ENCODE results near the gene CCDC148.

CCDC148 gene

DNA sequence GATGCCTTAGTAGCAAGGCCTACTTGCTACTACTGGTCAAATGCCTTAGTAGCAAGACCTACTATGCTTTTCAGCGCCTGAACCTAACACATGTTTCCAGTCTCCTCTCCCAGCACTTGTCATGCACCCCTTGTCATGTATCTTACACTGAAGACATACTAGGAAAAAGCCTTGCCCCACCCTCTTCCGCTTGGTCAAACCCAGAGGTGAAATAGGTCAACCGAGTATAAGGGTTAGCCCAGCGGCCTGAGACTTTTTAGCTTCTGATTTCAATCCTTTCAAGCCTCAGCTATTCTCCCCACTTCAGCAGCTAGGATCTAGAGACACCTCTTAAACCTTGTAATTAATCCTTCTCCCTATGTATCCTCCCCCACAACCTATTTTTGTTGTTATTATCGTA lies 281.6 kb downstream of the CCDC148 start:
- H3K36me3 ChIP-seq (ENCODE audit: insufficient read depth, low read length), result no peaks in the 10 kb centered on the region
- no peak for TF ChIP-seq EZH2 (IDR thresholded peaks at IDR 0.05; ENCODE audit: borderline replicate concordance, low read length)
- no peak for TF ChIP-seq CTCF (IDR thresholded peaks at IDR 0.05; ENCODE audit: low read length)
- H3K9me2 ChIP-seq (ENCODE audit: low read depth, low read length), result no peaks in the 10 kb centered on the region
- no peak overlapping the region for H3K27ac ChIP-seq (ENCODE audit: low read depth, low read length, poor library complexity, severe bottlenecking)
- H3K27me3 ChIP-seq (ENCODE audit: insufficient read depth, low read length), result no peaks in the 10 kb centered on the region
- H2AFZ ChIP-seq (ENCODE audit: low read length), result no peak overlapping the region
- no peaks in the 10 kb centered on the region for H3K9me3 ChIP-seq (ENCODE audit: low read length)
- no peaks in the 10 kb centered on the region for H3K4me1 ChIP-seq (ENCODE audit: insufficient read depth, low read length, severe bottlenecking)
- no peaks in the 10 kb centered on the region for H3F3A ChIP-seq (ENCODE audit: insufficient read depth, low read length)
- H4K20me1 ChIP-seq (ENCODE audit: insufficient read depth, low read length), result no peaks in the 10 kb centered on the region
- H3K9ac ChIP-seq (ENCODE audit: low read length), result no peak overlapping the region
- no peak overlapping the region for H3K4me2 ChIP-seq (ENCODE audit: low read length)
- H3K4me3 ChIP-seq (ENCODE audit: low read depth, low read length, poor library complexity, severe bottlenecking), result no peak overlapping the region
- no peaks in the 10 kb centered on the region for H3K79me2 ChIP-seq (ENCODE audit: insufficient read depth, low read length)

- no peak overlapping the region for H3K27ac ChIP-seq (ENCODE audit: low read depth, low read length, poor library complexity, severe bottlenecking)
- no peaks in the 10 kb centered on the region for H3K36me3 ChIP-seq (ENCODE audit: insufficient read depth, low read length)
- H3K9me3 ChIP-seq (ENCODE audit: low read length), result no peaks in the 10 kb centered on the region
- no peak overlapping the region for H3K9ac ChIP-seq (ENCODE audit: low read length)
- H3K9me2 ChIP-seq (ENCODE audit: low read depth, low read length), result no peaks in the 10 kb centered on the region
- TF ChIP-seq EZH2 (IDR thresholded peaks at IDR 0.05; ENCODE audit: borderline replicate concordance, low read length), result no peak
- TF ChIP-seq CTCF (IDR thresholded peaks at IDR 0.05; ENCODE audit: low read length), result no peak
- H3F3A ChIP-seq (ENCODE audit: insufficient read depth, low read length), result no peaks in the 10 kb centered on the region
- no peaks in the 10 kb centered on the region for H3K79me2 ChIP-seq (ENCODE audit: insufficient read depth, low read length)
- no peaks in the 10 kb centered on the region for H4K20me1 ChIP-seq (ENCODE audit: insufficient read depth, low read length)
- no peak overlapping the region for H3K4me3 ChIP-seq (ENCODE audit: low read depth, low read length, poor library complexity, severe bottlenecking)
- no peaks in the 10 kb centered on the region for H3K27me3 ChIP-seq (ENCODE audit: insufficient read depth, low read length)
- no peaks in the 10 kb centered on the region for H3K4me1 ChIP-seq (ENCODE audit: insufficient read depth, low read length, severe bottlenecking)
- H3K4me2 ChIP-seq (ENCODE audit: low read length), result no peak overlapping the region
- no peak overlapping the region for H2AFZ ChIP-seq (ENCODE audit: low read length)
Measured at GRCh38 chr2:158174495-158174894, 282.1 kb downstream of the CCDC148 start.

DNA sequence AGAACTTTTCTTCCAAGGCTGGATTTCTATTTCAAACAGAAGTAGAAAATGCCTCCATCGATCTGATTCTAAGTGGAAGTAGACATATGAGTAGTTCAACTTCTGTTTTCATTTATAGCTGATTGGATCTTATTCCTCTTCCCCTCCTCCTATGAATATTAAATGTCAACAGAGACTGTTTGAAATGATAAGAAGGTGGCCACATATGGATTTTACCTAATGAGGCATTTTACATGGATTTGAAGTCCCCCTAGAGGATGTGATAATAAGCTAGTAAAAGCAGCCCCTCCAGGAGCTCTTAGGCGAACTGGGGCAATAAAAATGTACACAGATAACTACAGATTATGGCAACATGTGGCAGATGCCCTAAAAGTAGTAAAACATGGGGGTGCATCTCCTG lies 283.8 kb downstream of the CCDC148 start:
- Histone ChIP-seq H3K9me2 (ENCODE audit: low read depth, low read length) (no peaks in the 10 kb centered on the region), H3K4me1 (ENCODE audit: insufficient read depth, low read length, severe bottlenecking) (no peaks in the 10 kb centered on the region), H2AFZ (ENCODE audit: low read length) (no peak overlapping the region), H3K4me3 (ENCODE audit: low read depth, low read length, poor library complexity, severe bottlenecking) (no peak overlapping the region), H3F3A (ENCODE audit: insufficient read depth, low read length) (no peaks in the 10 kb centered on the region), H3K9me3 (ENCODE audit: low read length) (no peaks in the 10 kb centered on the region), H3K36me3 (ENCODE audit: insufficient read depth, low read length) (no peaks in the 10 kb centered on the region), H3K9ac (ENCODE audit: low read length) (no peak overlapping the region), H3K4me2 (ENCODE audit: low read length) (no peak overlapping the region), H3K27ac (ENCODE audit: low read depth, low read length, poor library complexity, severe bottlenecking) (no peak overlapping the region), H3K79me2 (ENCODE audit: insufficient read depth, low read length) (no peaks in the 10 kb centered on the region), H3K27me3 (ENCODE audit: insufficient read depth, low read length) (no peaks in the 10 kb centered on the region), H4K20me1 (ENCODE audit: insufficient read depth, low read length) (no peaks in the 10 kb centered on the region)
- no peak for TF ChIP-seq CTCF (IDR thresholded peaks at IDR 0.05; ENCODE audit: low read length)
- TF ChIP-seq EZH2 (IDR thresholded peaks at IDR 0.05; ENCODE audit: borderline replicate concordance, low read length), result no peak
